HepG2 (cell line): ENCODE data around the gene PANK2. TPM values are rescaled to one million over a fixed set of nuclear protein-coding genes. Genes with fewer than 3 reads are reported as not detected.

Source experiments
- ATAC-seq: fragments of 200-7000 bp; cut with Tn5 transposase; 3 replicates; pipeline ENCODE4 v1.9.1; 2020; ENCODE audit warnings: mild to moderate bottlenecking, moderate library complexity
- BruUV-seq: library from RNA; stranded (reverse); fragments of 400-500 nt; replicated peaks from 2 replicates; lab custom pipeline; 2021; lab: Mats Ljungman, UMichigan
- CTCF ChIA-PET: fragments of 300-600 bp; formaldehyde crosslinking; extraction: SDS; loops from one replicate; lab custom pipeline; 2021; ENCODE audit warnings: low total read pairs, inconsistent platforms, low intra/inter-chr PET ratio; lab: Yijun Ruan, JAX
- POLR2A ChIA-PET: fragments of 350-600 bp; sonication (Branson Sonifier 250); formaldehyde crosslinking; loops from one replicate; lab custom pipeline; 2020; ENCODE audit warnings: antibody characterized with exemption, inconsistent platforms; lab: Yijun Ruan, JAX
- DNase-seq: peaks from one replicate; pipeline ENCODE4 v3.0.0-alpha.2; 2015; ENCODE audit warnings: low spot score
- FAIRE-seq: peaks from 3 replicates; lab custom pipeline; 2011; peaks lifted over from hg19 to GRCh38; lab: Jason Lieb, UNC
- H2AFZ ChIP-seq: one replicate; pipeline ENCODE4 v1.6.1; 2011; ENCODE audit warnings: low read length, inconsistent platforms
- H3K27ac ChIP-seq: fragments of 300-600 bp; 3 replicates; pipeline ENCODE4 v1.8.0; 2011; ENCODE audit warnings: mixed run types, mild to moderate bottlenecking, mixed read lengths, low read length, inconsistent platforms; ENCODE audit not compliant: insufficient read depth; ENCODE audit errors: extremely low read length
- H3K27me3 ChIP-seq, 2 experiments: fragments of 200-600 bp in 1 of 2; 2 replicates in 1 of 2; 3 replicates in 1 of 2; pipeline versions ENCODE4 v1.6.0 to v1.8.0; 2011; ENCODE audit warnings: low read length in 2 of 2, mild to moderate bottlenecking in 2 of 2, moderate library complexity in 2 of 2, inconsistent platforms in 1 of 2; ENCODE audit not compliant: insufficient read depth in 2 of 2, control insufficient read depth in 1 of 2
- H3K36me3 ChIP-seq, 2 experiments: fragments of 200-600 bp in 1 of 2; replicated peaks in 1 of 2; 2 replicates in 1 of 2; 3 replicates in 1 of 2; pipeline versions ENCODE4 v1.5.1 to v1.8.0; 2011; ENCODE audit warnings: low read length in 2 of 2, inconsistent platforms in 1 of 2; ENCODE audit not compliant: insufficient read depth in 2 of 2, control insufficient read depth in 1 of 2
- H3K4me1 ChIP-seq: 2 replicates; pipeline ENCODE4 v1.5.1; 2012; ENCODE audit warnings: low read length, inconsistent platforms; ENCODE audit not compliant: insufficient read depth
- H3K4me2 ChIP-seq: 2 replicates; pipeline ENCODE4 v1.6.0; 2011; ENCODE audit warnings: low read depth, low read length, inconsistent platforms
- H3K4me3 ChIP-seq, 3 experiments: fragments of 200-600 bp in 1 of 3; sonication (generic), shearing (Covaris generic) in 1 of 3; replicated peaks in 1 of 3; 2 replicates each; pipeline ENCODE4 v1.5.1; 2011 to 2016; ENCODE audit warnings: low read length in 3 of 3, inconsistent platforms in 2 of 3, low read depth in 2 of 3, mild to moderate bottlenecking in 2 of 3, control low read depth in 1 of 3, mixed read lengths in 1 of 3; ENCODE audit not compliant: insufficient read depth in 1 of 3
- H3K79me2 ChIP-seq: one replicate; pipeline ENCODE4 v1.6.1; 2011; ENCODE audit warnings: low read length, inconsistent platforms; ENCODE audit not compliant: insufficient read depth
- H3K9ac ChIP-seq: 2 replicates; pipeline ENCODE4 v1.6.0; 2011; ENCODE audit warnings: mild to moderate bottlenecking, low read depth, low read length, inconsistent platforms; ENCODE audit not compliant: insufficient read depth
- H3K9me3 ChIP-seq: 2 replicates; pipeline ENCODE4 v1.5.1; 2012; ENCODE audit warnings: mild to moderate bottlenecking, low read length
- H4K20me1 ChIP-seq: 2 replicates; pipeline ENCODE4 v1.6.0; 2011; ENCODE audit warnings: inconsistent platforms, mild to moderate bottlenecking, low read length, moderate library complexity; ENCODE audit not compliant: insufficient read depth
- AGO2 ChIP-seq: fragments of 200-400 bp; formaldehyde crosslinking; optimal IDR thresholded peaks from 2 replicates; pipeline ENCODE3; 2017; ENCODE audit warnings: mild to moderate bottlenecking, low read depth, low read length, moderate library complexity
- HNRNPH1 ChIP-seq: fragments of 200-400 bp; formaldehyde crosslinking; optimal IDR thresholded peaks from 2 replicates; pipeline ENCODE3; 2017; ENCODE audit warnings: mild to moderate bottlenecking, low read depth, low read length
- IRX3 ChIP-seq: sonication (generic); formaldehyde crosslinking; IDR thresholded peaks from 2 replicates; pipeline ENCODE4 v1.8.1; 2023; ENCODE audit warnings: mild to moderate bottlenecking, low read depth, missing genetic modification reagents, borderline replicate concordance
- POLR2A ChIP-seq, 2 experiments: IDR thresholded peaks; 2 replicates each; pipeline ENCODE4 v1.6.1; 2011; ENCODE audit warnings: low read depth in 2 of 2, low read length in 2 of 2, mild to moderate bottlenecking in 1 of 2, moderate library complexity in 1 of 2; ENCODE audit not compliant: insufficient read depth in 1 of 2
- RBM22 ChIP-seq: fragments of 200-400 bp; formaldehyde crosslinking; optimal IDR thresholded peaks from 2 replicates; pipeline ENCODE3; 2017; ENCODE audit warnings: mild to moderate bottlenecking, low read length, moderate library complexity
- SSRP1 ChIP-seq: IDR thresholded peaks from 2 replicates; pipeline ENCODE4 v1.6.1; 2016; ENCODE audit warnings: control low read depth
- ZNF484 ChIP-seq: sonication (generic); formaldehyde crosslinking; IDR thresholded peaks from 2 replicates; pipeline ENCODE4 v1.5.1; 2020; ENCODE audit warnings: mild to moderate bottlenecking, low read depth, missing genetic modification reagents, borderline replicate concordance
- ZNF564 ChIP-seq: sonication (generic); formaldehyde crosslinking; IDR thresholded peaks from 2 replicates; pipeline ENCODE4 v1.8.1; 2023; ENCODE audit warnings: mild to moderate bottlenecking, missing genetic modification reagents
- ZNF619 ChIP-seq: sonication (generic); formaldehyde crosslinking; IDR thresholded peaks from 2 replicates; pipeline ENCODE4 v1.4.0; 2020; ENCODE audit warnings: mild to moderate bottlenecking, missing genetic modification reagents
- ZSCAN30 ChIP-seq: sonication (generic); formaldehyde crosslinking; IDR thresholded peaks from 2 replicates; pipeline ENCODE4 v1.5.0; 2020; ENCODE audit warnings: mild to moderate bottlenecking, missing genetic modification reagents
- WGBS: methylation state at CpG from one replicate; pipeline ENCODE4 v1.1.6; 2017; ENCODE audit warnings: low lambda C conversion rate; 5-methylcytosine and 5-hydroxymethylcytosine counted together
- in situ Hi-C: cut with HindIII; loops from 2 replicates; pipeline ENCODE4 v1.10.0; 2017; ENCODE audit warnings: low pct_unique_long_range_greater_than_20kb; ENCODE audit not compliant: extremely low pct_ligation_motif_present
- intact Hi-C: fragments of 100-400 bp; cut with micrococcal nuclease; formaldehyde crosslinking; loops from one replicate; pipeline ENCODE4 v1.10.0; 2022; ENCODE audit not compliant: unreplicated experiment
- polyA plus RNA-seq, 8 experiments: library from polyadenylated mRNA; depleted of rRNA in 3 of 8; stranded (reverse) in 7 of 8; unstranded in 1 of 8; fragments of >200 nt; fragmentation: Illumina TruSeq in 4 of 8; extraction: Trizol in 4 of 8; gene quantifications; 2 replicates each; pipeline versions ENCODE4 v1.2.1 to v1.2.3, GENCODE V29; 2011 to 2016; ENCODE audit warnings: low read depth in 4 of 8, missing spikeins in 1 of 8, mixed read lengths in 1 of 8; ENCODE audit not compliant: insufficient read depth in 1 of 8
- total RNA-seq, 5 experiments: library from RNA; depleted of rRNA; stranded (reverse); fragments of >200 nt; fragmentation: Illumina TruSeq; extraction: Trizol; gene quantifications; 2 replicates each; pipeline ENCODE4 v1.2.3, GENCODE V29; 2016; ENCODE audit warnings: low read depth in 1 of 5
- TF ChIP-seq, protein P1 (sequence below): IDR thresholded peaks from 2 replicates; pipeline ENCODE4 v1.6.1; 2016; ENCODE audit warnings: missing biosample characterization, missing genetic modification reagents, low read depth

PANK2 gene
- total and polyA plus RNA-seq, 2 of the 13 experiments (the other 11 are each of a cell fraction or from before 2014, with no cell fraction given), result 39.2 to 123 TPM

DNA sequence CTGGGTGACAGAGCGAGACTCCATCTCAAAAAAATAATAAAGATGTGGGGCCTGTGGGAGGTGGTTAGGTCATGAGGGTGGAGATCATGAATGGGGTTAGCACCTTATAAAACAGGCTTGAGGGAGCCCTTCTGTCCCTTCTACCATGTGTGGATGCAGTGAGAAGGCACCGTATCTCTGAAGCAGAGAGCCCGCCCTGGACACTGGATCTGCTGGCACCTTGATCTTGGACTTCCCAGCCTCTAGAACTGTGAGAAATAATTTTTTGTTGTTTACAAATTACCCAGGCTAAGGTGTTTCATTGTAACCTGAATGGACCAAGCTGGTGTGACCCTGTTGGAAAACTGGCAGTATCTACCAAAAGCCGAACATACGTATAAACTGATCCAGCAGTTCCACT is 15.7 kb upstream of the PANK2 start:
- Histone ChIP-seq H3K36me3 (peaks cover 3 to 19% of the 10 kb centered on the region in 2 experiments; a peak in 4 of 5 replicates), H3K4me3 (no peak overlapping the region), H4K20me1 (no peaks in the 10 kb centered on the region), H3K27me3 (no peaks in the 10 kb centered on the region), H3K4me1 (peaks cover 12% of the 10 kb centered on the region), H3K79me2 (no peaks in the 10 kb centered on the region), H3K9ac (no peak overlapping the region), H2AFZ (no peak overlapping the region), H3K9me3 (no peaks in the 10 kb centered on the region), H3K27ac (no peak overlapping the region), H3K4me2 (no peak overlapping the region)
- CTCF ChIA-PET, result no interaction called here
- intact Hi-C loops (no loop called here), in situ Hi-C loops (no loop called here)
- no TSS peak for BruUV-seq
- POLR2A ChIA-PET, result no interaction called here
- FAIRE-seq, result no peak
- no peak for DNase-seq
- WGBS, result 99% methylated on average over 5 of the region's 5 CpGs
- TF ChIP-seq ZNF564 (CRISPR knock-in tag), result peak; percentile 93; the same call in 1 of the 2 replicates
- no peak for TF ChIP-seq ZNF484 (CRISPR knock-in tag)
- ATAC-seq, result no peak

DNA sequence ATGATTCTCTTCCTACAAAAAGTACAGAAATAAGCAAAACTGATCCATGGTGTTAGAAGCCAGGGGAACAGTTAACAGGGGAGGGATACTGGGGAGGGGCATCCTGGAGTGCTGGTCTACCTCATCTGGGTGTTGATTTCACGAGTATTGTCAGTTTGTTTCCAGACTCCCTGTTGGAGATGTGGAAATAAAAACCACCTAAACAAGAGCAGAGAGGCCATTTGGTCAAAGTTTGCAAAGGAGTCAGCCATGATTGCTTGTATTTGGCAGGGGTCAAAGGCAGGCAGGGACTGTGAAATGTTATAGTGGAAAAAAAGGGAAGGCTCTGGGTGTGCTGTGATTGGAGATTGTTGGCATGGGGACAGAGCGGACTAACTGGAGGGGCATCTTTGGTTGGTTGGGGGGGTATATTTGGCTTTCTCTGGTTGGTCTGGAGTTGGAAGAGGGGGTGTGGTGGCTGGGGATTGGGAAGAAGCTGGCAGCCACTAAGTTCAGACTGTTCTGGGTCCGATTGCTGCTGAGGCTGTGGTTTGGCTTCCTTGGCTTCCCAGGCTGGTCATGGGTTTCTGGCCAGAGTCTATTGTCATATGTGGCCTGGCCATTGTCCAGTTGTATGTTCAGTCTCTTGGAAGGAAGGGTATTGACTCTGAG is 14.9 kb upstream of the PANK2 start:
- no peak for DNase-seq
- no peak overlapping the region for H3K27ac ChIP-seq
- H2AFZ ChIP-seq, result no peak overlapping the region
- H3K36me3 ChIP-seq, result peaks cover 3 to 19% of the 10 kb centered on the region in 2 experiments; a peak in 4 of 5 replicates
- H3K4me3 ChIP-seq, result no peak overlapping the region
- peaks cover 12% of the 10 kb centered on the region for H3K4me1 ChIP-seq
- no peak for ATAC-seq
- in situ Hi-C loops, result no loop called here
- H3K79me2 ChIP-seq, result no peaks in the 10 kb centered on the region
- no peak for FAIRE-seq
- no peak overlapping the region for H3K9ac ChIP-seq
- no peaks in the 10 kb centered on the region for H3K9me3 ChIP-seq
- WGBS, result 92% methylated on average over 3 of the region's 3 CpGs
- no TSS peak for BruUV-seq
- H4K20me1 ChIP-seq, result no peaks in the 10 kb centered on the region
- no peak overlapping the region for H3K4me2 ChIP-seq
- TF ChIP-seq, protein P1, sequence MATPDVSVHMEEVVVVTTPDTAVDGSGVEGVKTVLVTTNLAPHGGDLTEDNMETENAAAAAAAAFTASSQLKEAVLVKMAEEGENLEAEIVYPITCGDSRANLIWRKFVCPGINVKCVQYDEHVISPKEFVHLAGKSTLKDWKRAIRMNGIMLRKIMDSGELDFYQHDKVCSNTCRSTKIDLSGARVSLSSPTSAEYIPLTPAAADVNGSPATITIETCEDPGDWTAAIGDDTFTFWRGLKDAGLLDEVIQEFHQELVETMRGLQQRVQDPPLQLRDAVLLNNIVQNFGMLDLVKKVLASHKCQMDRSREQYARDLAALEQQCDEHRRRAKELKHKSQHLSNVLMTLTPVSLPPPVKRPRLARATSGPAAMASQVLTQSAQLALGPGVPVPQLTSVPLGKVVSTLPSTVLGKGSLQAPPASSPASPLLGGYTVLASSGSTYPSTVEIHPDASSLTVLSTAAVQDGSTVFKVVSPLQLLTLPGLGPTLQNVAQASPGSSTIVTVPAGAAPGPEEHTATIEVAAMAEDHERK (CRISPR knock-in tag), result no peak
- TF ChIP-seq POLR2A (IDR thresholded peaks at IDR 0.05; ENCODE audit: insufficient read depth in 1 of 2, low read depth in 2 of 2, low read length in 2 of 2) (peak in 1 of 2 experiments; percentile 22; a peak in 2 of 4 replicates), RBM22 (peak; percentile 73), IRX3 (no peak), HNRNPH1 (peak; percentile 76), AGO2 (peak; percentile 46), SSRP1 (CRISPR knock-in tag) (peak; percentile 21; the same call in 1 of the 2 replicates), ZNF619 (CRISPR knock-in tag) (0 out of 2 replicates have a peak, but pooled peaks have one; percentile 13), ZSCAN30 (peak; percentile 4; the same call in 1 of the 2 replicates)
- intact Hi-C loops, result no loop called here
- H3K27me3 ChIP-seq, result no peaks in the 10 kb centered on the region
- CTCF ChIA-PET, result no interaction called here
- POLR2A ChIA-PET, result interaction anchor here (0.8 kb wide), 1 partner anchor 9 kb away, joined by 3 read pairs; no protein-coding TSS in a partner anchor
